HEK293T (cell line): ENCODE measurements around the gene TNFRSF9.

Experiments used
- FOXA1 ChIP-seq: fragments of 450-650 bp; IDR thresholded peaks from 2 replicates; pipeline ENCODE4 v1.6.1; 2016; ENCODE audit warnings: mild to moderate bottlenecking
- TARDBP ChIP-seq: fragments of 450-650 bp; IDR thresholded peaks from 2 replicates; pipeline ENCODE4 v1.6.1; 2016

DNA sequence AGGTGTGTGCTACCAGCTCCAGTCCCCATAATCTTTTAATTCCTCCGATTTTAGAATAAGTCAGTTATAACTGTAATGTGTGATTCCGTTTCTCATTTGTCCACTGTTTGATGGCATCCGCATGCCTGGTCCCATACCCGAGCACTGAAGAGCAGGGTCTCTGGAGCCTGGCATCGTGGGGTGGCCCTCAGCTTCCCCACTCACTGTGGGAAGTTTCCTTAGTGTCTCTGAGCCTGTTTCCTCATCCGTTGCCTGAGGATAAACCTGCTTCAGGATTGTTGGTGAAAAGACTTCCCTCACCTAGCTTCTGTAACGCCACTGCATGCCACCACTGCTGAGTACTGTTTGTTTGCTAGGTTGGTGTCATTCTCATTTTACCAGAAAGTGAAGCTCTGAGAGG, 40.3 kb upstream of the TNFRSF9 start:
- TF ChIP-seq FOXA1 (no peak), TARDBP (no peak)
